Activated naive CD4-positive, alpha-beta T cell treated with anti-CD3 and anti-CD28 coated beads, Interleukin-2, amount 50 U/mL, for 72 hours (primary cell): Measurements from ENCODE around the gene TUBGCP5. TPM values are rescaled to one million over a fixed set of nuclear protein-coding genes. Genes with fewer than 3 reads are reported as not detected.
"Not testable (repeated sequence)": the region's sequence is repeated elsewhere in the genome, so short reads cannot be mapped to it uniquely, and the experiment has no call there.

ENCODE experiments used
- ATAC-seq, 2 donors: fragments of 150-1000 bp; cut with Tn5 transposase; 2 replicates each; pipeline ENCODE4 v1.10.0; 2021; ENCODE audit warnings: mild to moderate bottlenecking in 2 of 2, moderate library complexity in 2 of 2
- DNase-seq, 2 donors: peaks; one replicate each; pipeline ENCODE4 v3.0.0; 2021 to 2022; ENCODE audit warnings: low spot score in 2 of 2
- H3K27ac Mint-ChIP-seq, 2 donors: one replicate each; pipeline ENCODE4 v1.8.0; 2022; ENCODE audit warnings: mild to moderate bottlenecking in 2 of 2, mixed read lengths in 2 of 2
- H3K36me3 Mint-ChIP-seq, 2 donors: one replicate each; pipeline ENCODE4 v1.8.0; 2022; ENCODE audit warnings: mixed read lengths in 2 of 2
- H3K9me3 Mint-ChIP-seq, 2 donors: one replicate each; pipeline ENCODE4 v1.8.0; 2022; ENCODE audit warnings: mixed read lengths in 2 of 2
- total RNA-seq, 2 donors: library from RNA; stranded (reverse); gene quantifications; one replicate each; pipeline ENCODE4 v1.2.3, GENCODE V29; 2022

Gene TUBGCP5
- total RNA-seq = 10 to 100 TPM; 12.3 to 13.3 TPM

DNA sequence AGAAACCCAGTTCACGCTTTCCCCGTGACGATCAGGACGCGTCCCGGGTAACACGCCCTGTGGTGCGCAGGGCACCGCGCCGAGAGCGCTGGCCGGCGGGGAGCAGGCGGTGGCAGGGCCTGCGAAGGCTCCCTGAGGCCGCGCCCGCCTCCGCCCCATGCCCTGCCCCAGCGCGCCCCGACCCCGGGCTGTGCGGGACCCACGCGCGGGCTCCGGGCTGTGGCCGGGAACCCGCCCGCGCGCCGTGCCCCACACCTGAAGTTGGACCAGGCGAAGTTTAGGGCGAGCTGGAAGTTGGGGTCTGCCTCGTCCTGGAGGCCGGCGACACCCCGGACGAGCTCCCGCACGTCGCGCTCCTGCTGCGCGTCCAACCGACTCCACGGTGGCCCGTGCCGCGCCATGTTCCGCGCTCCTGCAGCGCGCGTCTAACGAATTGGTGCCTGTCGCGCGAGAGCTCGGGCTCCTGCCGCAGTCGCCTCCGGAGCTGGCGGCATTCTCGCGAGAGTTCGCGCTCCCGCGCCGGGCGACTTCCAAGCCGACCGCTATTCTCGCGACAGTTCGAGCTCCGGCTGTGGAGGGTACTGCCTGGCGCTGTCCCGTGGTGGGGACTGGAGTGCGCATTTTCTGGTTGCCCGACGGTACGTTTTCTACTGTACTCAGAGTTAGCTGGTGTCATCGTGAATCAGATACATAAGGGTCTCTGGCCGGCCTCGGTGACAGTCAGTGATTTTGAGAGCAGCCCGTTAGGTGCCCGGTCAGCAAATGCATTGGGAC, at the start of gene TUBGCP5:
TUBGCP5 (minus strand) TSS at position 427 of the 774 bp plus-strand sequence; CDS start at position 401, 26 bp downstream.
- H3K9me3 Mint-ChIP-seq = no peaks in the 10 kb centered on the region
- peak within 1 kb of the TSS; percentile 90 to 94 for H3K27ac Mint-ChIP-seq
- ATAC-seq = peak; percentile 94 to 96
- peak; percentile 96 to 99 for DNase-seq
- H3K36me3 Mint-ChIP-seq = peaks cover 8 to 9% of the 10 kb centered on the region in 2 donors

DNA sequence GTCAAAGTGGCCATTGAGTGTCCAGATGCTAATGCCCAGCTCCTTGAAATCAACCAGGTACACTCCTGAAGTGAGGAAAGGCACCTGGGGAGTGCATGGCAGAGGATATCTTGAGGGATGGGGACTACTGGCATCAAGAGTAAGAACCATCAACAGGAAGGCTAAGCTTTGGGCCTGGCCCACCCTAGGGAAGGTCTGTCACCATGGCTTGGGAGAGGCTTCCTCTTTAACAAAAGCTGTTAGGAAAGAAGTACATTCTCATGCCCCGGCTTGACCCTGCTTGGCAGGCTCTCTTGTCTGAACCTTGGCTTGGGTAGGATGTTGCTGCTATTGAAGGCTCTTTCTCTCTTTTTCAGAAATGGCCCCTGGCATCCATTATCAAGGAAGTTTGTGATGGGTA, 43.7 kb upstream of the TUBGCP5 start:
- DNase-seq (no peak), ATAC-seq (no peak)
- no peak overlapping the region for H3K27ac Mint-ChIP-seq
- H3K9me3 Mint-ChIP-seq = no peaks in the 10 kb centered on the region
- no peaks in the 10 kb centered on the region for H3K36me3 Mint-ChIP-seq

DNA sequence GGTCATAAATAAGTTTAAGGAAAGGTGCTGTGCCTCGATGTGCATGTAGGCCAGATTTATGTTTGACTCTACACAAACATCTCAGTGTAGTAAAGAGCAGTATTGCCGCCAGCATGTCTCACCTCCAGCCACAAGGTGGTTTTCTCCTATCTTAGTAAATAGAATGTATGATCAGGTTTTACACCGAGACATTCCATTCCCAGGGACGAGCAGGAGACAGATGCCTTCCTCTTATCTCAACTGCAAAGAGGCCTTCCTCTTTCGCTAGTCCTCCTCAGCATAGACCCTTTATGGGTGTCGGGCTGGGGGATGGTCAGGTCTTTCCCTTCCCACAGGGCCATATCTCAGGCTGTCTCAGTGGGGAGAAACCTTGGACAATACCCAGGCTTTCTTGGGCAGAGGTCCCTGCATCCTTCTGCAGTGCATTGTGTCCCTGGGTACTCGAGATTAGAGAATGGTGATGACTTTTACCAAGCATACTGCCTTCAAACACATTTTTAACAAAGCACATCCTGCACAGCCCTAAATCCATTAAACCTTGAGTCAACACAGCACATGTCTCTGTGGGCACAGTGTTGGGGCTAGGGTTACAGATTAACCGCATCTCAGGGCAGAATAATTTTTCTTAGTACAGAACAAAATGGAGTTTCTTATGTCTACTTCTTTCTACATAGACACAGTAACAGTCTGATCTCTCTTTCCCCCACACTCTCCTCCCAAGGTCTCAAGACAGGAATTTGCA, 42.8 kb upstream of the TUBGCP5 start:
- ATAC-seq, H3K27ac Mint-ChIP-seq, H3K9me3 Mint-ChIP-seq, DNase-seq, H3K36me3 Mint-ChIP-seq: not testable (repeated sequence)

DNA sequence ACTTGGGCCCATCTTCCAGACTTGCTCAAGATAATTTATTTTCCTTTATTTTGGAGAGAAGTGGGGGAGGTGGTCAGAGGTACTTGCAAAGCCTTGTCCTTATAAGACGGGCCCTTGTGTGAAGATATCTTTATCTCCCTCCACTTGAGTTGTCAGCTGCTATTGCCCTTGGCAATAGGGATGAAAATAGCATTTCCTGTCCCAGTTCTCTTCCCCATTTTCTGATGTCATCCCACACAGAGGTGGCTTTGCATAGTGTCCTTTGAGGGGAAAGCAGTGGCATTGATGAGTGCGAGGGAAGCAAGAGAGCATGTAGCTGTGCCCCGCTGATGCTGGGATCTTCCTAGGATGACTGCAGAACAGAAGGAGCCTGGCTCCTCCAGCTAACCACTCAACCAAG, 41.9 kb upstream of the TUBGCP5 start:
- Mint-ChIP-seq H3K9me3 (no peaks in the 10 kb centered on the region), H3K27ac (no peak overlapping the region), H3K36me3 (no peaks in the 10 kb centered on the region)
- ATAC-seq = no peak
- no peak for DNase-seq

DNA sequence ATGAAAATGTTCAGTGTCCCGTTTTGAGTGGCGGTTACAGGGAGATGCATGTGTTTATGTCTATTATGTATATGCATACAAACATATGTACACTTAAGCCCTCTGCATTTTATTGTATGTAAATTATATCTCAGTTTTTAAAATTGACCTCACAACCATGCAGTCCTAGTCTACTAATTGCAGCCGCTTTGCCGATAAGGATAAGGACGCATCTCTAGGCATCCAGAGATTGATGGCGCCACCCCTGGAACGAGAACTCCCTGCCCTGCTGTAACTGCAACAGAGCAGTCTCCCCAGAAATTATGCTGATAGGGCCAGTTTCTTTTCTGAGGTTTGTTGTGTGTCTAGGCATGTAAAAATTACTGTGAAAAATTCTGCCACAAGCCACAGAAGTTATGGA, 40.4 kb upstream of the TUBGCP5 start:
- Mint-ChIP-seq H3K36me3 (no peaks in the 10 kb centered on the region), H3K9me3 (no peaks in the 10 kb centered on the region), H3K27ac (no peak overlapping the region)
- DNase-seq (no peak), ATAC-seq (no peak)

DNA sequence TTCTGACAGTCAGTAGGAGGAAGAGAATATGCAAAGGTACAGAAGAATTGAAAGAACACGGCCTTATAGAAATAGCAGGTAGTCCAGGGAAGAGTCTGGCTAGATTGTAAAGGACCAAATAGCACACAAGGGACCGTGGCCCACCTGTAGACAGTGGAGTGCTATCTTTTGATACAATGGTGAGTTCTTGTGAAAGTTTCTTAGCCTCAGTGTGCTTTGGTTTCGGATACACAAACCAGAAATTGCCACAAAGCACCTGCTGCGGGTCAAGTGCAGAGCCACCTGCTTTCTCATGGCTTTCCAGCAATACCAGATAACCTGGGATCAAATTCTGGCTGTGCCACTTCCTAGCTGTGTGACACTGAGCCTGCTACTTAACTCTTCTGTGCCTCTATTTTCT, 36.6 kb upstream of the TUBGCP5 start:
- no peak for DNase-seq
- H3K36me3 Mint-ChIP-seq = no peaks in the 10 kb centered on the region
- H3K9me3 Mint-ChIP-seq = no peaks in the 10 kb centered on the region
- no peak overlapping the region for H3K27ac Mint-ChIP-seq
- ATAC-seq = no peak

DNA sequence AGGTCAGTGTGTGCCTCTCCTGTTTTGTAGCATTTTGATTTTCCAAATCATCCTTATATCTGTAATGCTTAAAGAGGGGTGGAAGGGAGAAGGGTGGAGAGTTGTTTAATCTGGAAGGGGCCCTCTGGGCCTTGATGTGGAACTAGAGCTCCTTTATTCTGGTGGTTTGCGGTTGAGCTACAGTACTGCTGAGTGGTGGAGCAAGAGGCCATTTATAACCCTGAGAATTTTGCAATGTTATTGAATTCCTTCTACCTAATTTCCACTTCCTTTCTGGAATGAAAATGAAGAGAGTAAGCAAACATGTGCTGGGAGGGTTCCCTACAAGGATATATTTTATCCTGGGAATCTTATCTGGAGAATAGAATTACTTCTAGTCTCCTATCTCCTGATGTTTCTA, 35.3 kb upstream of the TUBGCP5 start:
- no peak for ATAC-seq
- Mint-ChIP-seq H3K27ac (no peak overlapping the region), H3K36me3 (no peaks in the 10 kb centered on the region), H3K9me3 (no peaks in the 10 kb centered on the region)
- no peak for DNase-seq

DNA sequence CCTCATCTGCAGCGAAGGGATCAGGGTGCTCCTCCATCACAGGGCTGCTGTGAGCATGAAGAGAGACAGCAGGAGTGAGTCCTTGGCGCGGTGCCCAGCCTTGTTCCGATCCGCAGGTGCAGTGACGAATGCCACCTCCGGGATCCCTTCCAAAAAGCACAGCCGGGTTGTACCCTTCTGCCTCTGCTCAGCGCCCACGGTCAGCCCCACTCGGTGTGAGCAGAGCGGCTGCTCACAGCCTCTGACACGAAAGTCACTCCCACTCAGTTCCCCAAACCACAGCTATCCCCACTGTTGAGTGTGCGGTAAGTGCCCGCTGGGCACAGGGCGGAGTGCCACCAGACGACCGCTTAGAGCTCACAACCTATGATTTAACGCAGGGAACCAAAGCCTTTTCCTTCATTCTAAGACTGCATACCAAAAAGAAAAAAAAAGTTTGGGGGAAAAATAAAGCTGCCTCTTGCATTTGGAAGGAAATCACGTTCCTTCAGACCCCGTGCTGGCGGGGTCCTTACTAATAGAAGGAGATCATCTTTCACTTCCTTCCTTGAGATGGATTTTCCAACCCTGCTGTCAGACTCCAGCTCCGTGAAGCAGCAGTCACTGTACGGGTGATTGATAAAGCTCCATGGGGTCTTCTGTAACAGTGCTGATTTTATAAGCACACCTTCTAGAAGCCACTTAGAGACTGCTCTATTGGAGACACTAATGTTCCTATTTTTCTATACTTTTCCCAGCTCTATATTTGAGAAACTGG, 34.7 kb upstream of the TUBGCP5 start:
- Mint-ChIP-seq H3K9me3 (no peaks in the 10 kb centered on the region), H3K36me3 (no peaks in the 10 kb centered on the region), H3K27ac (no peak overlapping the region)
- ATAC-seq = peak; percentile 48 to 80
- no peak for DNase-seq

DNA sequence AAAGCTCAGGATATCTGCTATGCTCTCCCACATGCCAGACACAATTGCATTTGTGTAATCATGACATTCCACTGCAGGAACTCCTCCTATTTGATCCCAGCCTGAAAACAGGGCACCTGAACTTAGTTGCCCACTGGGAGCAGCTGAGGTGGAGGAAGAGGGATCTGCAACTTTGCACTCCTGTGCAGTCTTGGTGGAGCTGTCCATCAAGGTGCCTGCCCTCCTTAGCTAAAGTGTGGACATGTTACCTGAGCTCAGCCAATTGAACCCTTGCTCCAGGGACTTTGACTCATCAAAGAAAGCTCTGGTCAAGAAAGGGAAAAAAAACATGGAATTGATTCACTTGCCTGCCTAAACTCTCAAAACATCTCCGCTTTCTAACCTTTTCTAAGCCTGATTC, 33.3 kb upstream of the TUBGCP5 start:
- Mint-ChIP-seq H3K9me3 (no peaks in the 10 kb centered on the region), H3K27ac (no peak overlapping the region), H3K36me3 (no peaks in the 10 kb centered on the region)
- no peak for DNase-seq
- ATAC-seq = no peak

DNA sequence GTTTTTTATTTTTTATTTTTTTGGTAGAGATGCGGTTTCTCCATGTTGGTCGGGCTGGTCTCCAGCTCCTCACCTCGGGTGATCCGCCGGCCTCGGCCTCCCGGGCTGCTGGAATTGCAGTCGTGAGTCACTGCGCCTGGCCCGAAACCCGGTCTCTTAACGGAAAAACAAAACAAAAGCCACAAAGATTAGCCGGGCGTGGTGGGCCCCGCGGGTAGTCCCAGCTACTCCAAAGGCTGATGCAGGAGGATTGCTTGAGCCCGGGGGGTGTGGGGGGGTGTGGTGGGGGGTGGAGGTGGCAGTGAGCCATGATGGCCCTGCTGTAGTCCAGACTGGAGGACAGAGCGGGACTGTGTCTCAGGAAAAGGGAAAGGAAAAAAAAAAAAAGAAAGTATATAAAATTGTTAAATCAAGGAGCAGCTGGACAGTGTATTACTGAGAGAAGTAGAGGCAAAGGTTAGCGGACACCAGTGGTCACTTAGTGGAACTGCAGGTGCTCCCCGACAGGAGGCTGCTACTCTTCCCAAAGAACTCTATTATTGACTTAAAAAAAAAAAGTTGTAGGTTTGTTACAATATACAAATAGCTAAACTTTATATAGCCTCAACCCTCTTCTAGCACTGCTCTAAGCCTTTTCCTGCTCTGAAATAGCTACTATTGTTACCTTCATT, 30.3 kb upstream of the TUBGCP5 start:
- Mint-ChIP-seq H3K36me3 (no peaks in the 10 kb centered on the region), H3K9me3 (no peaks in the 10 kb centered on the region), H3K27ac (no peak overlapping the region)
- DNase-seq (no peak), ATAC-seq (no peak)

DNA sequence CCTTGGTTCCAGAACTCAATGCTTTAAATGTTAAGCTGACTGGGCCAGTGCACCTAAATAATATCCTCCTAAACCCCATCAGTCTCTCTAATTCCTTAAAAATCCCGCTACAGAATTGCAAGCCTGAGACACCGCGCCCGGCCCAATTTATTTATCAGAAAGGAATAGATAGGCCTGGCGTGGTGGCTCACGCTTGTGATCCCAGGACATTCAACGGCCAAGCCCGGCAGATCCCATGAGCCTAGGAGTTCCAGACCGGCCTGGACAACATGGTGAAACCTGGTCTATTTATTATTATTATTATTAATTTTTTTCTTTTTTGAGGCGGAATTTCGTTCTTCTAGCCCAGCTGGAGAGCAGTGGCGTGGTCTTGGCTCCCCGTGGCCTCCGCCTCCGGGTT, 28.0 kb upstream of the TUBGCP5 start:
- no peak for ATAC-seq
- H3K9me3 Mint-ChIP-seq = peaks cover 4 to 11% of the 10 kb centered on the region in 2 donors
- DNase-seq = no peak
- peaks cover 0 to 5% of the 10 kb centered on the region in 2 donors for H3K36me3 Mint-ChIP-seq
- H3K27ac Mint-ChIP-seq = no peak overlapping the region

DNA sequence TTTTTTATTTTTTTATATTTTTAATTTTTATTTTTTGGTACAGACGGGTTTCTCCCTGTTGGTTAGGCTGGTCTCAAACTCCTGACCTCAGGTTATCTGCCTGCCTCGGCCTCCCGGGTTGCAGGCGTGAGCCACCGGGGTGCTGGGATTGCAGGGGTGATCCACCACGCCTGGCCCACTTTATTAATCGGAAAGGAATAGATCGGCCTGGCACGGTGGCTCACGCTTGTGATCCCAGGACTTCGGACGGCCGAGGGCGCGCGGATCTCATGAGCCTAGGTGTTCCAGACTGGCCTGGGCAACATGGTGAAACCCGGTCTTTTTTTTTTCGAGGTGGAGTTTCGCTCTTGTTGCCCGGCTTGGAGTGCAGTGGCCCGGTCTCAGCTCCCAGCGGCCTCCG, 26.5 kb upstream of the TUBGCP5 start:
- peaks cover 0 to 7% of the 10 kb centered on the region in 2 donors for H3K36me3 Mint-ChIP-seq
- H3K27ac Mint-ChIP-seq = no peak overlapping the region
- H3K9me3 Mint-ChIP-seq = peaks cover 5 to 13% of the 10 kb centered on the region in 2 donors
- ATAC-seq = no peak
- no peak for DNase-seq

DNA sequence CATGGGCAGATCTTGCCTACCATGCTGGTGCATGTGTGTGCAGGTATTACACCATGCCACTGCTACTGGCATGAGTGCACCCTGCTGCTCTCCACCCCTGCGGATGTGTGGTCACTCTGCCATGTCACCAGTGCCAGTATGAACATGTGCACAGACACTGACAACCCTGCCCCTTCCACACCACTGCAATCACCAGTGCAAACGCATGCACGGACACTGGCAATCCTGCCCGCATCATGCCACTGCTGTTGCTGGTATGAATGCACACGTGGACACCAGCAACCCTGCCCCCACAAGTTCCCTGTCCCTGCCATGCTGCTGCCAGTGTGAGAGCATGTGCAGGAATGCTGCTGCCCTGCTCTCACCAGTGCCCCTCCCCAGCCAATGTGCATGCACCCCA, 24.8 kb upstream of the TUBGCP5 start:
- Mint-ChIP-seq H3K36me3 (peaks cover 0 to 7% of the 10 kb centered on the region in 2 donors), H3K9me3 (peaks cover 5 to 13% of the 10 kb centered on the region in 2 donors), H3K27ac (no peak overlapping the region)
- DNase-seq (no peak), ATAC-seq (no peak)

DNA sequence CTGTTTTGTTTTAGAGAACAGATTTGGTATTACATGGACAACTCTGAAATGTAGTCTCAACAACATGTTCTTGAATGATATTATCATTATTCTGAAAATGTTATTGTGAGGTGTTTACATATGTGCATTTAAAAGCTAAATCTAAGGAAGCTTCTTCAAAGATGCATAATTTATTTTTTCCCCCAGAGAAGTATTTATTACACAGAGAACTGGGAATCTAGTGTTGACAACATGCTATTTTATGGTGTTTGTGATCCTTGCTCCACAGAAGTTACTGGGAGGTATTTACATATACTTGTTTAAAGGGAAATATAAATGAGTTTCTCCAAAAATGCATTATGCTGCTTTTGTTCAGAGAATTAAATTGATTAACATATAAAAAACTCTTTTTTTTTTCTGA, 18.3 kb upstream of the TUBGCP5 start:
- Mint-ChIP-seq H3K36me3 (peaks cover 0 to 5% of the 10 kb centered on the region in 2 donors), H3K27ac (no peak overlapping the region), H3K9me3 (peaks cover 4 to 5% of the 10 kb centered on the region in 2 donors)
- DNase-seq = no peak
- ATAC-seq = no peak

DNA sequence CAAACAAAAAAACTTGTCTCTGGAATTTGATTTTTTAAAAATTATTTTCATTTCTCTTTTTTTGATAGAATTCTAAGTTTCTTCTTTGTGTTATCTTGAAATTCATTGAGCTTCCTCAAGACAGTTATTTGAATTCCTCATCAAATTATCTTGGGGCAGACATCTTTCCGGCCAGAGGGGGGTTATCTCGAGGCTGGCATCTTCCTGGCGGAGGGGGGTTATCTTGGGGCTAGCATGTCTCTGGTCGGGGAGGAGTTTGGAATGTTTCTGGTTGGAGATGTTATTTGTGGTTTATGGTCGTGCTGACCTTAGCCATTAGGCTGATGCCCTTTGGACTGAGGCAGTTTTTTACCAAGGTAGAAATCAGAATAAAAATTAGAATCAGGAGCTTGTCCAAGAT, 15.9 kb upstream of the TUBGCP5 start:
- ATAC-seq (no peak), DNase-seq (no peak)
- Mint-ChIP-seq H3K9me3 (no peaks in the 10 kb centered on the region), H3K36me3 (no peaks in the 10 kb centered on the region), H3K27ac (no peak overlapping the region)

DNA sequence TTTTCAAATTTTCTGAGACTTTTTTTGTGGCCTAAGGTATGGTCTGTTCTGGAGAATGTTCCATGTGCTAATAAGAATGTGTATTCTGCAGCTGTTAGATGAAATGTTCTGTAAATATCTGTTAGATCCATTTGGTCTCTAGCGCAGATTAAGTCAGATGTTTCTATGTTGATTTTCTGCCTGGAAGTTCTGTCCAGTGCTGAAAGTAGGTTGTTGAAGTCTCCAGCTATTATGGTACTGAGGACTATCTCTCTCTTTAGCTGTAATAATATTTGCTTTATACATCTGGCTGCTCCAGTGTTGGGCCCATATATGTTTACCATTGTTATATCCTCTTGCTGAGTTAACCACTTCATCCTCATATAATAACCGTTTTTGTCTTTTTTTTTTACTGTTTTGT, 13.2 kb upstream of the TUBGCP5 start:
- Mint-ChIP-seq H3K9me3 (no peaks in the 10 kb centered on the region), H3K36me3 (no peaks in the 10 kb centered on the region), H3K27ac (no peak overlapping the region)
- ATAC-seq (no peak), DNase-seq (no peak)

DNA sequence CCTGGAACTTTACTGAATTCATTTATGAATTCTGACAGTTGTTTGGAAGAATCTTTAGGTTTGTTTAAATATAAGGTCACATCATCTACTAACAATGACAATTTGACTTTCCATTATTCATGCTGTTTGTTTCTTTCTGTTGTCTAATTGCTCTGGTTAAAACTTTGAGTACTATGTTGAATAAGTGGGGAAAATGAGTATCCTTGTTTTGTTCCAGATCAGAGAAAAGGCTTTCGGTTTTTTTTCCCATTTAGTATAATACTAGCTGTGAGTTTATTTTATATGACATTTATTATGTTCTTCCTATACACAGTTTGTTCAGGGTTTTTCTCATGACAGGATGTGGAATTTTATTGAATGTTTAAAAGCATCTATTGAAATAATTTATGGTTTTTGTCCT, 11.3 kb upstream of the TUBGCP5 start:
- Mint-ChIP-seq H3K9me3 (no peaks in the 10 kb centered on the region), H3K36me3 (no peaks in the 10 kb centered on the region), H3K27ac (no peak overlapping the region)
- DNase-seq (no peak), ATAC-seq (peak in 1 of 2 donors; percentile 40)
